Measurements from ENCODE around the gene OTX2.

Gene OTX2

DNA sequence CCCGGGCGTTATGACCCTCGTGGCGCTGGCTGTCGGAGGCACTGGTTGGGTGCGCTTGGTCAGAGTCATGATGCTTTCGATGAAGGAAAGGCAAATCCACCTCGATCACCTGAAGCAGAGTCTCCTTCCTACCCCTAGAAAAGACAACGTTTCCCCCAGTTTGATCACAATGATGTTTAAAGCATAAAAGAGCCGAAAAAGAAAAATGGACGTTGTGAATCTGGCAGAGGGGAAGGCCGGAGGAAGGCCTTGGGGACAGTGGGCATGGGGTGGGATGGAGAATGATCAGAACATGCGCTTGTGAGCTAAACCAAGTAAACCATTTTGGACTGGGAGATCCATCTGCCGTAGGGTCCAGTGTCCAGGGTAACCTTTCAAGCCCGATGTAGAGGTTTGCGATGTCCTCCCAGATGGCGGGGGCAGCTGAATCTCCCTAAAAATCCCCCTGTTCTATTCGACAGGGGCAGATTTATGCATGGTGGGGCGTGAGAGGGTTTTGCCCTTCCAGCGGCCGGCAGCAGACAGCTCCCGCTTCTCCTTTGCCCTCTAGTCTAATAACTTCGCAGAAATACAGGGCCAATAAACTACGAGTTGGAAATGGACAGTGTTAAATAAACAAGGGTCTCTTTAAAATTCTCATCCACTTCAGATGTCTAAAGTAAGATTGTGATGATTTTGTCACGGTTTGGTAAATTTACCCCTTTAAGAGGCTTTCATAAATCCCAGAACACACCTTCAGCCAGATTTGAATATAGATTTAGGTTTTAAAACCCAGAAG is 2.3 kb upstream of the OTX2 start:
- no peak for DNase-seq (ENCODE audit: low read depth)

GRCh38 chr14:56811593-56812363 is 1.5 kb upstream of the OTX2 start:
- no peak for DNase-seq (ENCODE audit: low read depth)

- DNase-seq (ENCODE audit: low read depth), result no peak
Observed at GRCh38 chr14:56810836-56811592, 735 bp upstream of the OTX2 start.

DNA sequence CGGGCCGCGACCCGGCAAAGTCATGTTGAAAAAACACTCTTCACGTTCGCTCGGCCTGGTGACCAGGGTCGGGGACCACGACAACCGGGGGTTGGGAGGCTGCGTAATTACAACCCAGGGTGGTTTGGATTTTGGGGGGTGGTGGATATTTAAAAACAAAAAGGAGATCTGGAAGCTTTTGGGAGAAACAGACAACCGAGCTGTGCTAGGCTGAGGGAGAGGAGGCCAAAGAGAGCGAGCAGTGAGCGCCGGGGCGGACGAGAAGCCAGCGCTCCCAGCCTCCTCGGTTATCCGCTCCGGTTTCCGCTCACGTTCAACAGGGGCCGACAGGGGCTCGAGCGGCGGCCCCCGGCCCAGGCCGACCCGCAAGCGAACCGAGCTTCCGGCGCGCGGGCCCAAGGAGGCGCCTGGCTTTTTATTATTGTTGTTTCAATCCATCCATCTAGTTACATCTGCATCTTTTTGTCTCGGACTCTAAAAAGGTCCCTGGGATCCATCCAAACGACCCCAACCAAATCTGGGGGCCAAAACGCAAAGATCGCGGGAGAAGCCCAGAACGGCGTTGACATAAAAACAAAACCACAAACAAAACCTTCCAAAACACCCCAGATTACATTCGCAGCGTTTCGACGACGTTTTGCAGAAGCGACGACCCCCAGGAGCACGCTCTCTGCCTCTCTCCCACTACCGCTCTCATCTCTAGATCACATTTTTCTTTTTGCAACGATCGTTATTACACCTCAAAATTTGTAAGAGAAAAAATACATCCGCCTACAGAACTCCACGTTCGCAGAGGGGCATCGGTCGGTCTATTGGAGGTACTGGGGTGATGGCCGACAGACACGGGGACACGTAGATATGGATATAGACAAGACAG is 771 bp downstream of the OTX2 start:
- no peak for DNase-seq (ENCODE audit: low read depth)

- DNase-seq (ENCODE audit: low read depth), result no peak
Observed at GRCh38 chr14:56808383-56809269, 1.7 kb downstream of the OTX2 start.

DNA sequence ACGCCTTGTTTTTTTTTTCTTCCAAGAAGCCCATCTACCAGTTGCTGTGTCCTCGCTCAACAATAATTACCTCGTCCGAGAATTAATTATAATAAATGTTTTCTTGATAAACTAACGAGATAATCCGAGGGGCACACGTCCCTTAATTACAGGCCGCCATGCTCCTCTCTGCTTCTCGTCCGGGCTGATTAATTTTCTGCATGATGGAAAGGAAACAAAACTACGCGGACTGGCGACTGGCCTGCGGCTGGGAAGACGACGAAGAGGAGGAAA is 2.2 kb downstream of the OTX2 start:
- no peak for DNase-seq (ENCODE audit: low read depth)

- no peak for DNase-seq (ENCODE audit: low read depth)
Observed at GRCh38 chr14:56807386-56808109, 2.7 kb downstream of the OTX2 start.

- DNase-seq (ENCODE audit: low read depth), result no peak
Observed at GRCh38 chr14:56806760-56807159, 3.5 kb downstream of the OTX2 start.

DNA sequence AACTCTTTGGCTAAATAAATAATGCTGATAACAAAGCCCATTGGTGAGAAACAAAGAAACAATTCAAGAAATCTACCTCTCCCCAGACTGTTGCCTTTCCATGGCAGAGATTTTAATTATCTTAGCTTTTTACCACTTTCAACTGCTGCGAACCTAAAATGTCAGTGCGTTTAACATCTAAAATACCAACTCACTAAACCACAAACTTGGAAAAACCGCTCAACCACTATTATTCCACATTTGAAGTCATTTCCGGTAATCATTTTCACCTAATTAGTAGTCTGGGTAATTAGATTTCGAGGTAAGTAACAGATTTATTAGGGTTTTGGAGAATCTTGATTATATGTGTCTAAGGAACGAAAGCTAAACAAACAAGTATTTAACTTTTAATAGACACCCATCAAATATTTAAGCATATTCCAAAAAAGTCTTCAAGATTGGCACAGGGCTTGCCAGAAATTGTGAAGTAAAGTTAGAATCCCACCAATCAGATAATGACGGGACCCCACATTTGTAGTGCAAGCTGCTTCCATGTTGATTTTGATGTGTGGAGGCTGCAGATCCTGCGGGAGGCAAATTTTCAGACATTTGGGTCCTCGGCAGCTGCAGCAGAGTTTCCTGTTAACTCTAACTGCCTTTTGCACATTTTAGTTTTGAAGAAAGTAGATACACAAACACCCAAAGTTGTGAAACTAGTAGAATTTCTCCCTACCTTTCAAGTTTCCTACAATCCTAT is 4.1 kb downstream of the OTX2 start:
- no peak for DNase-seq (ENCODE audit: low read depth)

DNA sequence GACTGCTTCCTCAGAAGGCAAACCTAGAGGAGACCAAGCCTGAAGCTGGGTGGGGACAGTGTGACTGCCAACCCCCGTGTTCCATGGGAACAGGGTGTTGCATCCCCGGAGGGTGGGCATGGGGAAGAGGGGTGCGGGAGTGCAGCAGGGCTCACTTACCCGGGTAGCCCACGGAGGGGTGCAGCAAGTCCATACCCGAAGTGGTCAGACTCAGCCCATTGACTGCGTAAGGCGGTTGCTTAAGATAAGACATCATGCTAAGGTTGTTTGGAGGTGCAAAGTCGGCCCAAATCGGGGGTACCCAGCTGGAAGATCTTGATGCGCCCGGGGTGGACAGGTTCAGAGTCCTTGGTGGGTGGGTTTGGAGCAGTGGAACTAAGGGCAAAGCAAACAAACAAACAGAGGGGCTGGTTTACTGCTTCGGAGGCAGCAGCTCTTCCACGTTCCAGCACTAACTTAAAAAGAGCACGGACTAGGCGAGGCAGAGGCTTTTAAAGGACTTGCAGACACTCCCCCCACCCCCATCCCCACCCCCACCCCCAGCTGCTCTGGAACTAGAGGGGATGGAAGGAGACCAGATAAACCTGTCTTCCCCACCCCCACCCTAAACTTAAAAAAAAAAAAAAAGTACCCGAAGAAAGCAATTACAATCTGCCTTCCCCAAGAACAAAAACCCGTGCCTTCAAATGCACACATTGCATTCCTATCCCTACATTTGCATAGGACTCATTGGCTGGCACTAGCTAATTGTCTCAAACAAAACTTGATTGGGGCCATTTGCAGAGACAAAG is 4.9 kb downstream of the OTX2 start:
- no peak for DNase-seq (ENCODE audit: low read depth)

DNA sequence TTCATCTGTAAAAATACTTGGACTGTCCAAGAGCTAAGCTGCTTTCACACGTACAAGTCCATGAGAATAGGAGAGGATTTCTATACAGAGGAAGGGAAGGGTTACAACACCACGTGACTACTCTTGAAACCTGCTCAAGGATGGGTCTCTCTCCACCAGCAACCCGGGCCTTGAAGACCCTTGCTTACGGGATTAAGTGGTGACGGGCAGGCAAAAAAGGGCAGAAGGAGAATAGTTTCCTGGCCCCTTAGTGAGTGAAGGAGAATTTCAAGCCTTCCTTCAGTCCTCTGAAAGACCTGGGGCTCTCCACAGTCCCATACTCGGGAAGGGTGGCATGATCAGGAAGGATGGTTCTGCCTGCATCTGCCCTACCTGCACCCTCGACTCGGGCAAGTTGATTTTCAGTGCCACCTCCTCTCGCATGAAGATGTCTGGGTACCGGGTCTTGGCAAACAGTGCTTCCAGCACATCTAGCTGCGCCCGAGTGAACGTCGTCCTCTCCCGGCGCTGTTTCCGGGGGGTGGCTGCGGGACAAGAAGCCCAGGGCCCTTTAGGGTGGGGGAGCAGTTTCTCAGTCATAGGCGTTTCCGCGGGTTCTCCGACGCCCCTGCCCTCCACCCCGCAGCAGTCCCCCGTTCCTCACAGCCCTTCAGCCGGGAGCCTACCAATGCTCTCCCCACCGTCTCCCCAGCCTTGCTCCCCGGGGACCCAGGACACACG is 6.3 kb downstream of the OTX2 start:
- DNase-seq (ENCODE audit: low read depth), result no peak

- DNase-seq (ENCODE audit: low read depth), result no peak
Observed at GRCh38 chr14:56801920-56802319, 8.4 kb downstream of the OTX2 start.

GRCh38 chr14:56799343-56799645 is 11.0 kb downstream of the OTX2 start:
- DNase-seq (ENCODE audit: low read depth), result no peak

DNA sequence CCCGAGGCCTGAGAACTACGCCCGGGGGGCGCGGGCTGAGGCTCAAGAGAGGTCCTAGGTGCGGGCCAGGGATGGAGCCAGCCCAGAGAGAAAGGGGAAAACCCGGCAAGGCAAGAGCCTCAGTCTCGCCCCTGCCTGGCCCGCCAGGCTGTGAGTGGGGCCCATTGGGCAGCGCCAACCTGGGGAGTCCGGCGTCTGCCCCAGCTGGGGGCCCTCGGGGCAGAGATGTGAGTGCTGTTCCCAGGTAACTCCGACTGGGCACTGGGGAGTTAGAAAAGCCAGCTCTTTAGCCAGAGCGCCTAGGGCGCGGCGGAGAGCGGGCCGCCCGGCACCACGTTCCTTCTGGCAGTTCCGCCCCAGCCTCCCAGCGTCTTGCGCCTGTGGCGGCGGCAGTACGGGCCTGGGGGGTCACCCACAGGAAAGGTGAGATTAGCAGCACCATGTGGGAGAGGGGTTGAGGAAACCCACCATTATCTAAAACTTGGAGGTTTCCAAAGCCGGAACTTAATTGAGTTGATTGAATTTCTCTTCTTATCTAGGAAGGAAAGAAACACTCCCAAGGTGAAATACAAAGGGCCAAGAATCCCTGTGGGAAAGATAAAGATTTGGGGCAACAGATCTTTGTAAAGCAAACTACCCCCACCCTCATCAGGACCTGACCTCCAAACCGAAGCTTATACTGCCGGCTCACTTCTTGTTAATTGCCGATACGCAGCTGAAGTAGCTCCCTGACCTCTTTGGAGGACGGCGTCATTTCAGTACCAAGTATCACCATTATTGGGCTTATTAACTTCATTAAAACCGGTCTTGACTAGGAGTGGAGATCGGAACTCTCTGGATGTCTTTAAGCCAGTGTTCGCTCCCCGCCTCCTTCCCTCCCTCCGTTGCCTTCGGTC is 11.6 kb downstream of the OTX2 start:
- DNase-seq (ENCODE audit: low read depth), result no peak

DNA sequence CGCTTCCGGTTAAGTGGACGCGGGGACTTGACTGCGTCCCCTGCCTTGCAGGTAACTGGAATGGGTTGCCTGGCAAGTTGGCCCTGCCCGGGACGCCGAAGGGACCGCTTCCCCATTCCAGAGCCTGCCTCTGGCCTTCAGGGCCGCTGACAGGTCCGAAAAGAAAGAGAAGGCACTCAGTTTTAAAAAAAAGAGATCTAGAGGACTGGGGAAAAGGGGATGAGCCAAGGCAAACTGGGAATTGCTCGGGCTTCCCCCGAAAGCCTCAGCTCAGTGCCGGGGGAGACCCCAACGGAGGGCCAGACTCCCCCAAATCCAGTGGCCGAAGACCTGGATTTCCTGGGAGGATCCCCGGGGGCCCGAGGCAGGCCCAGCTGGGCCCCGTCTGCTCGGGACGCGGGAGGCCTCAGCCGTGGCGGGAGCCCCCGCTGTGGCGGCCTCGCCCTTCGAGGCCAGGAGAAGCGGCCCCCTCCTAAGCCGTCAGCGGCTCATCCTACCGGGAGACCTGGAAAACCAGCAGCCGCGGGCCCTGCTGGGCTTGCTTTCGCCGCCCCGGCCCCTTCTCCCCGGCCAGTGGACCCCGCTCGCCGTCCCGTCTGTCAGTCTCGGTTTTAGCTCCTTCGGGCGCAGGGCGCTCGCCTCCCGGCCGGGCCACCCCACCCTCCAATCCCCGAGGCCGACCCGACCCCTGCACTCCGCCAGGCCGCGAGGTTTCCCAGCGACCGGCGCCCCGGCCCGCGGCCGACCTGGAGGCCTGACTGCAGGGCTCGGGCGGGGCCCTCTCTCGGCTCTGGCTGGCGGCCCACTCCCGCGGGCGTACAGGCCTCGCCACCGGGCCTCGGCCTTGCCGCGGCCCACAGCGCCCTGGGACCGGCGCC is 12.5 kb downstream of the OTX2 start:
- DNase-seq (ENCODE audit: low read depth), result no peak

DNA sequence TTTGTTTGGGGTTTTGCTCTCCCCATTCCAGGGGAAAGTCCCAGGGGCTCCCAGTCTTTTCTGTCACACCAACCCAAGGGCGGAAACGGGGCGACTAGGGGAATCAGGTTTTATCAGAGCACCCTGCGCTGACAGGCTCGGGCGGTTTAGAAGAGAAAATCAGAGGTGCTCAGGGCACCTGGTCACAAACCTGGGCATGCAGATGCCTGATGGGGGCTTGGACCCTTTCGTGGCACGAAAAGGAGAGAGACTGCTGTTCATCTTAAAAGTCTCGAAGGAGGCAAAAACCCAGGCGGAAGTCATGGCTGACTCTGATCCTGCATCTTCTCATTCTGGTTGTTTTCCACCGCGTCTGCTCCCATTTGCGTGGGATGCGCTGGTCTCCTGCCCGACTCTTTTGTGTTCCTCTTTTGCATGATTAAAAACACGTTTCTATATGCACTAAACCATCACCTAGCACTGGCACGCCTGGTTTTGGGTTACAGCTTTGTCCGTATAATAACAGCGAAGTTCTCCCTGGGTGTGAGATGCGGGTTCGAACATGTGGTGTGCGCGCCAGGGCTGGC is 13.2 kb downstream of the OTX2 start:
- DNase-seq (ENCODE audit: low read depth), result no peak
